HCT116 (cell line): ENCODE results near the gene RCOR3.

ENCODE experiments used
- CEBPB ChIP-seq: IDR thresholded peaks from 2 replicates; pipeline ENCODE4 v1.6.1; 2012; ENCODE audit warnings: low read depth
- EZH2 ChIP-seq: fragments of 200-600 bp; sonication (generic); IDR thresholded peaks from 2 replicates; pipeline ENCODE4 v1.6.1; 2017; ENCODE audit warnings: antibody characterized with exemption, mixed run types
- EZH2phosphoT487 ChIP-seq: fragments of 200-600 bp; IDR thresholded peaks from 2 replicates; pipeline ENCODE4 v1.6.1; 2018; ENCODE audit warnings: antibody characterized with exemption, borderline replicate concordance
- JUND ChIP-seq: IDR thresholded peaks from 2 replicates; pipeline ENCODE4 v1.6.1; 2012
- POLR2A ChIP-seq: IDR thresholded peaks from 2 replicates; pipeline ENCODE4 v1.7.0; 2011; ENCODE audit warnings: borderline replicate concordance; ENCODE audit not compliant: insufficient read depth, insufficient read length; ENCODE audit errors: extremely low read depth
- POLR2AphosphoS5 ChIP-seq: IDR thresholded peaks from 2 replicates; pipeline ENCODE4 v1.6.1; 2011; ENCODE audit warnings: mild to moderate bottlenecking, low read depth, low read length, moderate library complexity
- RAD21 ChIP-seq: IDR thresholded peaks from 2 replicates; pipeline ENCODE4 v1.6.1; 2012; ENCODE audit warnings: low read depth, mild to moderate bottlenecking
- SP1 ChIP-seq: IDR thresholded peaks from 2 replicates; pipeline ENCODE4 v1.6.1; 2012; ENCODE audit warnings: low read depth
- SRF ChIP-seq: IDR thresholded peaks from 2 replicates; pipeline ENCODE4 v1.6.1; 2012; ENCODE audit warnings: low read depth
- ZNF274 ChIP-seq: fragments of 200-500 bp; sonication (Bioruptor generic); IDR thresholded peaks from 2 replicates; pipeline ENCODE4 v1.6.1; 2014; ENCODE audit warnings: mild to moderate bottlenecking, low read depth, low read length, inconsistent platforms
- TF ChIP-seq, protein P1 (sequence below): IDR thresholded peaks from 2 replicates; pipeline ENCODE4 v1.6.1; 2012; ENCODE audit warnings: low read depth
- TF ChIP-seq, protein P2 (sequence below), 3 experiments: fragments of 200-600 bp in 1 of 3; sonication (generic) in 1 of 3; IDR thresholded peaks in 2 of 3; conservative IDR thresholded peaks in 1 of 3; 2 replicates each; pipeline ENCODE4 v1.5.1; 2012 to 2017; ENCODE audit warnings: low read depth in 2 of 3, low read length in 2 of 3, antibody characterized with exemption in 1 of 3, borderline replicate concordance in 1 of 3, control low read depth in 1 of 3, mild to moderate bottlenecking in 1 of 3, mixed read lengths in 1 of 3, mixed run types in 1 of 3, moderate library complexity in 1 of 3; ENCODE audit not compliant: insufficient read depth in 1 of 3
- TF ChIP-seq, protein P3 (sequence below): IDR thresholded peaks from 2 replicates; pipeline ENCODE4 v1.6.1; 2012
- TF ChIP-seq, protein P4 (sequence below): IDR thresholded peaks from 2 replicates; pipeline ENCODE4 v1.6.1; 2012

DNA sequence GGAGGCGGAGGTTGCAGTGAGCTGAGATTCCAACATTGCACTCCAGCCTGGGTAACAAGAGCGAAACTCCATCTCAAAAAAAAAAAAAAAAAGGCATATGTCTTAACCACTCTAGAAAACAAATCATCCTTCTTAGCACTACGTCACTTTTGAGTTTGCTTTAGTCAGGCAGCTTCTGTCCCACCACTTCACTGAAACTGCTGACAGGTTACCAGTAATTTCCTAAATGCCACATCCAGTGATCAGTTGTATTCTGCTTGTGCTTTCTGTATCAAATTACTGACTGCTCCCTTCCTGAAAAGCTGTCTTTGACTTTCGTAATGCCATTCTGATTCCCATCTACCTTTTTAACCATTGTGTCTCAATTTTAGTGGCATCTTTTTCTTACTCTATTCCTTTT, 21.7 kb downstream of the RCOR3 start:
- TF ChIP-seq, protein P1, sequence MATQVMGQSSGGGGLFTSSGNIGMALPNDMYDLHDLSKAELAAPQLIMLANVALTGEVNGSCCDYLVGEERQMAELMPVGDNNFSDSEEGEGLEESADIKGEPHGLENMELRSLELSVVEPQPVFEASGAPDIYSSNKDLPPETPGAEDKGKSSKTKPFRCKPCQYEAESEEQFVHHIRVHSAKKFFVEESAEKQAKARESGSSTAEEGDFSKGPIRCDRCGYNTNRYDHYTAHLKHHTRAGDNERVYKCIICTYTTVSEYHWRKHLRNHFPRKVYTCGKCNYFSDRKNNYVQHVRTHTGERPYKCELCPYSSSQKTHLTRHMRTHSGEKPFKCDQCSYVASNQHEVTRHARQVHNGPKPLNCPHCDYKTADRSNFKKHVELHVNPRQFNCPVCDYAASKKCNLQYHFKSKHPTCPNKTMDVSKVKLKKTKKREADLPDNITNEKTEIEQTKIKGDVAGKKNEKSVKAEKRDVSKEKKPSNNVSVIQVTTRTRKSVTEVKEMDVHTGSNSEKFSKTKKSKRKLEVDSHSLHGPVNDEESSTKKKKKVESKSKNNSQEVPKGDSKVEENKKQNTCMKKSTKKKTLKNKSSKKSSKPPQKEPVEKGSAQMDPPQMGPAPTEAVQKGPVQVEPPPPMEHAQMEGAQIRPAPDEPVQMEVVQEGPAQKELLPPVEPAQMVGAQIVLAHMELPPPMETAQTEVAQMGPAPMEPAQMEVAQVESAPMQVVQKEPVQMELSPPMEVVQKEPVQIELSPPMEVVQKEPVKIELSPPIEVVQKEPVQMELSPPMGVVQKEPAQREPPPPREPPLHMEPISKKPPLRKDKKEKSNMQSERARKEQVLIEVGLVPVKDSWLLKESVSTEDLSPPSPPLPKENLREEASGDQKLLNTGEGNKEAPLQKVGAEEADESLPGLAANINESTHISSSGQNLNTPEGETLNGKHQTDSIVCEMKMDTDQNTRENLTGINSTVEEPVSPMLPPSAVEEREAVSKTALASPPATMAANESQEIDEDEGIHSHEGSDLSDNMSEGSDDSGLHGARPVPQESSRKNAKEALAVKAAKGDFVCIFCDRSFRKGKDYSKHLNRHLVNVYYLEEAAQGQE, result no peak
- TF ChIP-seq, protein P2, sequence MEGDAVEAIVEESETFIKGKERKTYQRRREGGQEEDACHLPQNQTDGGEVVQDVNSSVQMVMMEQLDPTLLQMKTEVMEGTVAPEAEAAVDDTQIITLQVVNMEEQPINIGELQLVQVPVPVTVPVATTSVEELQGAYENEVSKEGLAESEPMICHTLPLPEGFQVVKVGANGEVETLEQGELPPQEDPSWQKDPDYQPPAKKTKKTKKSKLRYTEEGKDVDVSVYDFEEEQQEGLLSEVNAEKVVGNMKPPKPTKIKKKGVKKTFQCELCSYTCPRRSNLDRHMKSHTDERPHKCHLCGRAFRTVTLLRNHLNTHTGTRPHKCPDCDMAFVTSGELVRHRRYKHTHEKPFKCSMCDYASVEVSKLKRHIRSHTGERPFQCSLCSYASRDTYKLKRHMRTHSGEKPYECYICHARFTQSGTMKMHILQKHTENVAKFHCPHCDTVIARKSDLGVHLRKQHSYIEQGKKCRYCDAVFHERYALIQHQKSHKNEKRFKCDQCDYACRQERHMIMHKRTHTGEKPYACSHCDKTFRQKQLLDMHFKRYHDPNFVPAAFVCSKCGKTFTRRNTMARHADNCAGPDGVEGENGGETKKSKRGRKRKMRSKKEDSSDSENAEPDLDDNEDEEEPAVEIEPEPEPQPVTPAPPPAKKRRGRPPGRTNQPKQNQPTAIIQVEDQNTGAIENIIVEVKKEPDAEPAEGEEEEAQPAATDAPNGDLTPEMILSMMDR (IDR thresholded peaks at IDR 0.05 in 2 of 3, conservative IDR thresholded peaks at IDR 0.05 in 1 of 3; ENCODE audit: borderline replicate concordance in 1 of 3, insufficient read depth in 1 of 3, low read depth in 2 of 3, low read length in 2 of 3), result no peak
- TF ChIP-seq SRF (no peak), POLR2A (no peak), POLR2AphosphoS5 (no peak), ZNF274 (no peak), CEBPB (no peak), RAD21 (no peak), EZH2phosphoT487 (no peak), SP1 (no peak), JUND (no peak), EZH2 (no peak)
- TF ChIP-seq, protein P3, sequence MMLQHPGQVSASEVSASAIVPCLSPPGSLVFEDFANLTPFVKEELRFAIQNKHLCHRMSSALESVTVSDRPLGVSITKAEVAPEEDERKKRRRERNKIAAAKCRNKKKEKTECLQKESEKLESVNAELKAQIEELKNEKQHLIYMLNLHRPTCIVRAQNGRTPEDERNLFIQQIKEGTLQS, result no peak
- TF ChIP-seq, protein P4, sequence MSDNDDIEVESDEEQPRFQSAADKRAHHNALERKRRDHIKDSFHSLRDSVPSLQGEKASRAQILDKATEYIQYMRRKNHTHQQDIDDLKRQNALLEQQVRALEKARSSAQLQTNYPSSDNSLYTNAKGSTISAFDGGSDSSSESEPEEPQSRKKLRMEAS, result no peak
